ENCODE data around the gene MORC4. TPM values are rescaled to one million over a fixed set of nuclear protein-coding genes. Genes with fewer than 3 reads are reported as not detected.

The MORC4 gene
- total RNA-seq, 2 experiments from 2014 or later = 9.3 to 10.1 TPM

Other genes with a start within 250 kb of the MORC4 start
- gene TBC1D8B, start 197.5 kb downstream of the MORC4 start, total RNA-seq = 1 to 10 TPM in 1 of 2 experiments, under 1 TPM in 1; 0.99 to 1.1 TPM
- not detected for gene RIPPLY1, start 96.9 kb downstream of the MORC4 start, total RNA-seq
- not detected for gene CLDN2, start 79.8 kb downstream of the MORC4 start, total RNA-seq
- 10 to 100 TPM; 13.0 TPM for gene RBM41, start 118.6 kb upstream of the MORC4 start, total RNA-seq
- 1 to 10 TPM; 2.5 to 3.7 TPM for gene NUP62CL, start 206.2 kb upstream of the MORC4 start, total RNA-seq
- gene DNAAF6, start 206.4 kb upstream of the MORC4 start, total RNA-seq = not detected

All from activated CD8-positive, alpha-beta memory T cell treated with anti-CD3 and anti-CD28 coated beads for 36 hours (primary cell).